Measurements from ENCODE around the gene CDK2. TPM values are rescaled to one million over a fixed set of nuclear protein-coding genes. Genes with fewer than 3 reads are reported as not detected.

CDK2 gene
- total and polyA plus RNA-seq, 9 of the 15 experiments (the other 6 are each of a cell fraction or from before 2014, with no cell fraction given) = 17.4 to 213 (median 109) TPM

DNA sequence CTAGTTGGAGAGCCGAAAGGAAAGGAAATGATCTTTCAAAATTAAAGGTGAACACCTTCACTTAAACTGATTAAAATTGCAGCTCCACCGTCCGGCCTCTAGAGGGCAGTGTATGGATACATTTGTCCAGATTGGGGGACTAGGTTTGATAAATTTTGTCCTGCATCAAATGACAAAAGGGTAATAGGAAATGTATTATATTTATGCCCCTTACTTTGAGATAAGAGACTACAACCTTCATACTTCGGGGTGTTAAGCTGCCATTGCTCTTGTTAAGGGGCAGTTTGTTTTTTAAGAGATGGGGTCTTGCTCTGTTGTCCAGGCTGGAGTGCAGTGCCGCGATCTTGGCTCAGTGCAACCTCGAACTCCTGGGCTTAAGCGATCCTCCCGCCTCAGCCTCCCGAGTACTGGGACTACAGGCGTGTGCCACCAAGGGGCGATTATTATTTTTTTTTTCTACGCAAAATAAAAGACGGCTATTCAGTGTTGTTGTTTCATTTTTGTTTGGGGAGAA lies 29.6 kb downstream of the CDK2 start (continued):
- no peak for TF ChIP-seq CBX8 (IDR thresholded peaks at IDR 0.05; ENCODE audit: borderline replicate concordance, extremely low read depth, low read depth, low read length, poor library complexity, severe bottlenecking)
- TF ChIP-seq FUS (optimal IDR thresholded peaks at IDR 0.05; ENCODE audit: low read depth, low read length) = no peak
- TF ChIP-seq SAP30 (IDR thresholded peaks at IDR 0.05; ENCODE audit: borderline replicate concordance, insufficient read depth, low read depth, low read length, poor library complexity, severe bottlenecking) = no peak
- no peak for TF ChIP-seq SLC30A9 (CRISPR knock-in tag; IDR thresholded peaks at IDR 0.05)
- TF ChIP-seq, protein P1, sequence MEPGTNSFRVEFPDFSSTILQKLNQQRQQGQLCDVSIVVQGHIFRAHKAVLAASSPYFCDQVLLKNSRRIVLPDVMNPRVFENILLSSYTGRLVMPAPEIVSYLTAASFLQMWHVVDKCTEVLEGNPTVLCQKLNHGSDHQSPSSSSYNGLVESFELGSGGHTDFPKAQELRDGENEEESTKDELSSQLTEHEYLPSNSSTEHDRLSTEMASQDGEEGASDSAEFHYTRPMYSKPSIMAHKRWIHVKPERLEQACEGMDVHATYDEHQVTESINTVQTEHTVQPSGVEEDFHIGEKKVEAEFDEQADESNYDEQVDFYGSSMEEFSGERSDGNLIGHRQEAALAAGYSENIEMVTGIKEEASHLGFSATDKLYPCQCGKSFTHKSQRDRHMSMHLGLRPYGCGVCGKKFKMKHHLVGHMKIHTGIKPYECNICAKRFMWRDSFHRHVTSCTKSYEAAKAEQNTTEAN (CRISPR knock-in tag; IDR thresholded peaks at IDR 0.05) = no peak
- TF ChIP-seq, protein P2, sequence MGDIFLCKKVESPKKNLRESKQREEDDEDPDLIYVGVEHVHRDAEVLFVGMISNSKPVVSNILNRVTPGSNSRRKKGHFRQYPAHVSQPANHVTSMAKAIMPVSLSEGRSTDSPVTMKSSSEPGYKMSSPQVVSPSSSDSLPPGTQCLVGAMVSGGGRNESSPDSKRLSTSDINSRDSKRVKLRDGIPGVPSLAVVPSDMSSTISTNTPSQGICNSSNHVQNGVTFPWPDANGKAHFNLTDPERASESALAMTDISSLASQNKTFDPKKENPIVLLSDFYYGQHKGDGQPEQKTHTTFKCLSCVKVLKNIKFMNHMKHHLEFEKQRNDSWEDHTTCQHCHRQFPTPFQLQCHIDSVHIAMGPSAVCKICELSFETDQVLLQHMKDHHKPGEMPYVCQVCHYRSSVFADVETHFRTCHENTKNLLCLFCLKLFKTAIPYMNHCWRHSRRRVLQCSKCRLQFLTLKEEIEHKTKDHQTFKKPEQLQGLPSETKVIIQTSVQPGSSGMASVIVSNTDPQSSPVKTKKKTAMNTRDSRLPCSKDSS (IDR thresholded peaks at IDR 0.05; ENCODE audit: low read depth, partially characterized antibody) = no peak
- peak; percentile 50 for TF ChIP-seq PHF20 (IDR thresholded peaks at IDR 0.05; ENCODE audit: partially characterized antibody)
- TF ChIP-seq, protein P3, sequence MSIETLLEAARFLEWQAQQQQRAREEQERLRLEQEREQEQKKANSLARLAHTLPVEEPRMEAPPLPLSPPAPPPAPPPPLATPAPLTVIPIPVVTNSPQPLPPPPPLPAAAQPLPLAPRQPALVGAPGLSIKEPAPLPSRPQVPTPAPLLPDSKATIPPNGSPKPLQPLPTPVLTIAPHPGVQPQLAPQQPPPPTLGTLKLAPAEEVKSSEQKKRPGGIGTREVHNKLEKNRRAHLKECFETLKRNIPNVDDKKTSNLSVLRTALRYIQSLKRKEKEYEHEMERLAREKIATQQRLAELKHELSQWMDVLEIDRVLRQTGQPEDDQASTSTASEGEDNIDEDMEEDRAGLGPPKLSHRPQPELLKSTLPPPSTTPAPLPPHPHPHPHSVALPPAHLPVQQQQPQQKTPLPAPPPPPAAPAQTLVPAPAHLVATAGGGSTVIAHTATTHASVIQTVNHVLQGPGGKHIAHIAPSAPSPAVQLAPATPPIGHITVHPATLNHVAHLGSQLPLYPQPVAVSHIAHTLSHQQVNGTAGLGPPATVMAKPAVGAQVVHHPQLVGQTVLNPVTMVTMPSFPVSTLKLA (conservative IDR thresholded peaks at IDR 0.05) = no peak
- TF ChIP-seq, protein P4, sequence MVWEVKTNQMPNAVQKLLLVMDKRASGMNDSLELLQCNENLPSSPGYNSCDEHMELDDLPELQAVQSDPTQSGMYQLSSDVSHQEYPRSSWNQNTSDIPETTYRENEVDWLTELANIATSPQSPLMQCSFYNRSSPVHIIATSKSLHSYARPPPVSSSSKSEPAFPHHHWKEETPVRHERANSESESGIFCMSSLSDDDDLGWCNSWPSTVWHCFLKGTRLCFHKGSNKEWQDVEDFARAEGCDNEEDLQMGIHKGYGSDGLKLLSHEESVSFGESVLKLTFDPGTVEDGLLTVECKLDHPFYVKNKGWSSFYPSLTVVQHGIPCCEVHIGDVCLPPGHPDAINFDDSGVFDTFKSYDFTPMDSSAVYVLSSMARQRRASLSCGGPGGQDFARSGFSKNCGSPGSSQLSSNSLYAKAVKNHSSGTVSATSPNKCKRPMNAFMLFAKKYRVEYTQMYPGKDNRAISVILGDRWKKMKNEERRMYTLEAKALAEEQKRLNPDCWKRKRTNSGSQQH (CRISPR knock-in tag; IDR thresholded peaks at IDR 0.05) = no peak
- TF ChIP-seq RBM39 (optimal IDR thresholded peaks at IDR 0.05; ENCODE audit: low read depth, low read length) = no peak
- TF ChIP-seq PCBP1 (IDR thresholded peaks at IDR 0.05; ENCODE audit: low read depth, low read length, poor library complexity, severe bottlenecking) = no peak
- TF ChIP-seq RBM22 (IDR thresholded peaks at IDR 0.05; ENCODE audit: low read depth, low read length, poor library complexity, severe bottlenecking) = no peak
- TF ChIP-seq NFXL1 (CRISPR knock-in tag; IDR thresholded peaks at IDR 0.05) = no peak
- no peak for TF ChIP-seq IFI16 (CRISPR knock-in tag; IDR thresholded peaks at IDR 0.05)
- no peak for TF ChIP-seq PURB (CRISPR knock-in tag; IDR thresholded peaks at IDR 0.05; ENCODE audit: low read depth)
- TF ChIP-seq, protein P5, sequence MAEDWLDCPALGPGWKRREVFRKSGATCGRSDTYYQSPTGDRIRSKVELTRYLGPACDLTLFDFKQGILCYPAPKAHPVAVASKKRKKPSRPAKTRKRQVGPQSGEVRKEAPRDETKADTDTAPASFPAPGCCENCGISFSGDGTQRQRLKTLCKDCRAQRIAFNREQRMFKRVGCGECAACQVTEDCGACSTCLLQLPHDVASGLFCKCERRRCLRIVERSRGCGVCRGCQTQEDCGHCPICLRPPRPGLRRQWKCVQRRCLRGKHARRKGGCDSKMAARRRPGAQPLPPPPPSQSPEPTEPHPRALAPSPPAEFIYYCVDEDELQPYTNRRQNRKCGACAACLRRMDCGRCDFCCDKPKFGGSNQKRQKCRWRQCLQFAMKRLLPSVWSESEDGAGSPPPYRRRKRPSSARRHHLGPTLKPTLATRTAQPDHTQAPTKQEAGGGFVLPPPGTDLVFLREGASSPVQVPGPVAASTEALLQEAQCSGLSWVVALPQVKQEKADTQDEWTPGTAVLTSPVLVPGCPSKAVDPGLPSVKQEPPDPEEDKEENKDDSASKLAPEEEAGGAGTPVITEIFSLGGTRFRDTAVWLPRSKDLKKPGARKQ (CRISPR knock-in tag; IDR thresholded peaks at IDR 0.05) = 0 out of 2 replicates have a peak, but pooled peaks have one; percentile 73
- no peak for TF ChIP-seq ZNF316 (IDR thresholded peaks at IDR 0.05)
- TF ChIP-seq, protein P6, sequence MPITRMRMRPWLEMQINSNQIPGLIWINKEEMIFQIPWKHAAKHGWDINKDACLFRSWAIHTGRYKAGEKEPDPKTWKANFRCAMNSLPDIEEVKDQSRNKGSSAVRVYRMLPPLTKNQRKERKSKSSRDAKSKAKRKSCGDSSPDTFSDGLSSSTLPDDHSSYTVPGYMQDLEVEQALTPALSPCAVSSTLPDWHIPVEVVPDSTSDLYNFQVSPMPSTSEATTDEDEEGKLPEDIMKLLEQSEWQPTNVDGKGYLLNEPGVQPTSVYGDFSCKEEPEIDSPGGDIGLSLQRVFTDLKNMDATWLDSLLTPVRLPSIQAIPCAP (CRISPR knock-in tag; IDR thresholded peaks at IDR 0.05; ENCODE audit: borderline replicate concordance) = no peak
